Mammary epithelial cell (primary cell): ENCODE data around the gene DRC1.
"Not testable (repeated sequence)": the region's sequence is repeated elsewhere in the genome, so short reads cannot be mapped to it uniquely, and the experiment has no call there.

Source experiments
- EZH2 ChIP-seq: IDR thresholded peaks from 2 replicates; pipeline ENCODE4 v1.6.1; 2012; ENCODE audit warnings: low read length, inconsistent platforms, borderline replicate concordance
- TF ChIP-seq, protein P1 (sequence below), 2 donors: IDR thresholded peaks in 1 of 2; conservative IDR thresholded peaks in 1 of 2; 2 replicates each; pipeline ENCODE4 v1.5.1; 2011 to 2012; ENCODE audit warnings: inconsistent platforms in 2 of 2, low read length in 2 of 2, mild to moderate bottlenecking in 2 of 2, control low read depth in 1 of 2, low read depth in 1 of 2; ENCODE audit not compliant: insufficient read depth in 1 of 2; ENCODE audit errors: extremely low read depth in 1 of 2

- TF ChIP-seq, protein P1, sequence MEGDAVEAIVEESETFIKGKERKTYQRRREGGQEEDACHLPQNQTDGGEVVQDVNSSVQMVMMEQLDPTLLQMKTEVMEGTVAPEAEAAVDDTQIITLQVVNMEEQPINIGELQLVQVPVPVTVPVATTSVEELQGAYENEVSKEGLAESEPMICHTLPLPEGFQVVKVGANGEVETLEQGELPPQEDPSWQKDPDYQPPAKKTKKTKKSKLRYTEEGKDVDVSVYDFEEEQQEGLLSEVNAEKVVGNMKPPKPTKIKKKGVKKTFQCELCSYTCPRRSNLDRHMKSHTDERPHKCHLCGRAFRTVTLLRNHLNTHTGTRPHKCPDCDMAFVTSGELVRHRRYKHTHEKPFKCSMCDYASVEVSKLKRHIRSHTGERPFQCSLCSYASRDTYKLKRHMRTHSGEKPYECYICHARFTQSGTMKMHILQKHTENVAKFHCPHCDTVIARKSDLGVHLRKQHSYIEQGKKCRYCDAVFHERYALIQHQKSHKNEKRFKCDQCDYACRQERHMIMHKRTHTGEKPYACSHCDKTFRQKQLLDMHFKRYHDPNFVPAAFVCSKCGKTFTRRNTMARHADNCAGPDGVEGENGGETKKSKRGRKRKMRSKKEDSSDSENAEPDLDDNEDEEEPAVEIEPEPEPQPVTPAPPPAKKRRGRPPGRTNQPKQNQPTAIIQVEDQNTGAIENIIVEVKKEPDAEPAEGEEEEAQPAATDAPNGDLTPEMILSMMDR (conservative IDR thresholded peaks at IDR 0.05 in 1 of 2, IDR thresholded peaks at IDR 0.05 in 1 of 2; ENCODE audit: extremely low read depth in 1 of 2, insufficient read depth in 1 of 2, low read depth in 1 of 2, low read length in 2 of 2): not testable (repeated sequence)
- not testable (repeated sequence) for TF ChIP-seq EZH2
These were observed 32.1 kb upstream of the DRC1 start for GRCh38 chr2:26369664-26370063.
